ENCODE measurements around the gene WWOX.

DNA sequence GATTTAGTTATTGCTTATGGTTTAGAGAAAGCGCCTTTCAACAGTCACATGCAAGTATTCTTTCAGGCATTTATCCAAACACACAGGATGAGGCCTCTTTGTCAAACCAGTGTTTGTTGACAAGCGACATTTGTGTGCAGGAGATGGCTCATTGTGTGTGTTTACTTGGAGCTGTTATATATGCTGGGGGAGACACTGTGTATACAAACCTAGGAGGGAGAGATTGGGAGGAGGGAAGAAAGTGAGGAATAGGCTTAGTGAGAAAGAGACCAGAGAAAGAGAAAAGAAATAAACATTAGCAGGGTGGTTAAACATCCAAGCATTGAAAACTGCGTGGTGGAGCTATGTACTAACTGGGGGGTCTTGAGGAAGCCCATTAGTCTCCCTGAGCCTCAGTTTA is 1063.5 kb downstream of the WWOX start:
- no peak for TF ChIP-seq CTCF (IDR thresholded peaks at IDR 0.05)
- TF ChIP-seq POLR2A (IDR thresholded peaks at IDR 0.05), result no peak

Measured in right lobe of liver (tissue), 4 donors.